SK-N-SH (cell line): ENCODE results near the gene STK35.

Source experiments
- CTCF ChIP-seq: fragments of 200-600 bp; sonication (generic); IDR thresholded peaks from 2 replicates; pipeline ENCODE4 v1.6.1; 2017; ENCODE audit warnings: antibody characterized with exemption, mild to moderate bottlenecking, moderate library complexity
- JUND ChIP-seq: IDR thresholded peaks from 2 replicates; pipeline ENCODE4 v1.4.0; 2012
- RAD21 ChIP-seq: IDR thresholded peaks from 2 replicates; pipeline ENCODE4 v1.6.1; 2012; ENCODE audit warnings: mild to moderate bottlenecking, low read length
- RFX5 ChIP-seq: IDR thresholded peaks from 2 replicates; pipeline ENCODE4 v1.6.1; 2012; ENCODE audit warnings: mild to moderate bottlenecking, improper control_type of control experiment, low read length

GRCh38 chr20:2130062-2130591 lies 28.5 kb downstream of the STK35 start:
- no peak for TF ChIP-seq RAD21
- no peak for TF ChIP-seq JUND
- no peak for TF ChIP-seq RFX5
- no peak for TF ChIP-seq CTCF
